Nasal cavity respiratory epithelium epithelial cell of viscerocranial mucosa (primary cell): ENCODE data around the gene B3GALT5. TPM values are rescaled to one million over a fixed set of nuclear protein-coding genes. Genes with fewer than 3 reads are reported as not detected.

Source experiments
- total RNA-seq: library from RNA; depleted of rRNA; stranded (reverse); fragments of >200 nt; gene quantifications from 2 replicates; pipeline ENCODE4 v1.2.3, GENCODE V29; 2014

B3GALT5 gene, protein sequence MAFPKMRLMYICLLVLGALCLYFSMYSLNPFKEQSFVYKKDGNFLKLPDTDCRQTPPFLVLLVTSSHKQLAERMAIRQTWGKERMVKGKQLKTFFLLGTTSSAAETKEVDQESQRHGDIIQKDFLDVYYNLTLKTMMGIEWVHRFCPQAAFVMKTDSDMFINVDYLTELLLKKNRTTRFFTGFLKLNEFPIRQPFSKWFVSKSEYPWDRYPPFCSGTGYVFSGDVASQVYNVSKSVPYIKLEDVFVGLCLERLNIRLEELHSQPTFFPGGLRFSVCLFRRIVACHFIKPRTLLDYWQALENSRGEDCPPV
- under 0.01 and 0.36 TPM in 2 replicates for total RNA-seq

DNA sequence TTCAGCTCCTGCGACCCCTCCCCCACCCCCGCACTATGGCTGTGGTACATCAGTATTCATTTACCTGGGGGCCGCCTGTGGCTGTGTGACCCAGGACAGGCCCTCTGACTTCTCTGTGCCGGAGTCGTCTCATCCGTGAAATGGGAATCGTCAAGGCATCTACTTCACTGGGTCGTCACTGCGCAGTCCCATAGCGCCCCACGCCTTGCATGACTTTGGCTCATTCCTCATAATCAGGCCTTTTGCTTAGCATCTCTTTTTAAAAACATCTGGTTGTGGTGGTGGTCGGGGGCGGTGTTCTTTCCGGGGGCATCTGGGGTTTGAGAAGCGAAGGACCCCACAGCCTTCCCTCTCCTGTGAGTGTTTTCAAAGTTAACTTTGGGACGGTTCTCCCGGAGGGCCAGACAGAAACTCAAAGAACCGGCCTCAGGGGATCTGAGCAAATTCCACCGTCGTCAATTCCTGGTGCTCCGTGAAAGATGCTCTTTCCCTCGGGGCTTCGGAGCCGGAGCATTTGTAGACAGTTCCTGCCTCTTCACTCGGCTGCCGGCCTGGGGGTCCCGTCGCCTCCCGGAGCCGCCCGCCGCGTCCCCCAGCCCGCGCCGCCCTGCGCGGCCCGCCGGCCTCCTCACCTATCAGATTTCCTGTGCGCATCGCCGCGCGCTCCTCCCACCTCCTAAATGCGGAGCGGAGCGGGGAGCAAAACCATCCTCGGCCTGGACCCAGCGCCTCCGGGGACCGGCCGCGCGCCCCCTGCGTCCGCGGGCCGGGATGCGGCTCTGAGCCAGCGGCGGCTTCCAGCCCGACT is at the start of gene B3GALT5:
Gene B3GALT5 (plus strand): TSS at position 708 of the 808 bp plus-strand sequence. CDS start 47,620 bp downstream, outside the sequence.

Other genes with a start within 250 kb of the B3GALT5 start
- 1.4 and 2.4 TPM in 2 replicates for gene LCA5L, start 167.2 kb upstream of the B3GALT5 start, total RNA-seq
- gene SH3BGR, start 161.0 kb upstream of the B3GALT5 start, total RNA-seq = 4.6 and 8.2 TPM in 2 replicates
- 0.07 TPM in 1 of 2 replicates, not detected in the other for gene IGSF5, start 132.2 kb downstream of the B3GALT5 start, total RNA-seq